NCI-H1694 treated with DMSO at 0.1 percent for 48 hours (cell line): ENCODE measurements around the gene ANKRD22.
"Not testable (repeated sequence)": the region's sequence is repeated elsewhere in the genome, so short reads cannot be mapped to it uniquely, and the experiment has no call there.

Experiments used
- DNase-seq: peaks from one replicate; lab custom pipeline; 2025; lab: John Stamatoyannopoulos, UW

ANKRD22 gene

GRCh38 chr10:88877298-88877697 lies 25.7 kb upstream of the ANKRD22 start:
- no peak for DNase-seq

- DNase-seq = no peak
Observed at GRCh38 chr10:88875081-88875480, 23.4 kb upstream of the ANKRD22 start.

GRCh38 chr10:88874281-88874680 lies 22.6 kb upstream of the ANKRD22 start:
- no peak for DNase-seq

- no peak for DNase-seq
Observed at GRCh38 chr10:88873757-88874156, 22.1 kb upstream of the ANKRD22 start.

- DNase-seq = no peak
Observed at GRCh38 chr10:88870089-88870488, 18.4 kb upstream of the ANKRD22 start.

- no peak for DNase-seq
Observed at GRCh38 chr10:88866454-88866853, 14.8 kb upstream of the ANKRD22 start.

- DNase-seq = peak; percentile 5
Observed at GRCh38 chr10:88865281-88865876, 13.7 kb upstream of the ANKRD22 start.

GRCh38 chr10:88861036-88861435 lies 9.4 kb upstream of the ANKRD22 start:
- DNase-seq = no peak

- DNase-seq = no peak
Observed at GRCh38 chr10:88858491-88858890, 6.8 kb upstream of the ANKRD22 start.

GRCh38 chr10:88857831-88858230 lies 6.2 kb upstream of the ANKRD22 start:
- no peak for DNase-seq

- no peak for DNase-seq
Observed at GRCh38 chr10:88854684-88855083, 3.0 kb upstream of the ANKRD22 start.

- no peak for DNase-seq
Observed at GRCh38 chr10:88853155-88853881, 1.7 kb upstream of the ANKRD22 start.

GRCh38 chr10:88852327-88852726 lies 683 bp upstream of the ANKRD22 start:
- no peak for DNase-seq

- no peak for DNase-seq
Observed at GRCh38 chr10:88850712-88851111, 932 bp downstream of the ANKRD22 start.

- no peak for DNase-seq
Observed at GRCh38 chr10:88849234-88849633, 2.4 kb downstream of the ANKRD22 start.

GRCh38 chr10:88848499-88848898 lies 3.1 kb downstream of the ANKRD22 start:
- no peak for DNase-seq

- no peak for DNase-seq
Observed at GRCh38 chr10:88843171-88843570, 8.5 kb downstream of the ANKRD22 start.

GRCh38 chr10:88841316-88842111 lies 10.1 kb downstream of the ANKRD22 start:
- no peak for DNase-seq

GRCh38 chr10:88840881-88841280 lies 10.8 kb downstream of the ANKRD22 start:
- DNase-seq = no peak

GRCh38 chr10:88840104-88840503 lies 11.5 kb downstream of the ANKRD22 start:
- DNase-seq = no peak

GRCh38 chr10:88838766-88839350 lies 12.8 kb downstream of the ANKRD22 start:
- no peak for DNase-seq

- not testable (repeated sequence) for DNase-seq
Observed at GRCh38 chr10:88837632-88838031, 14.0 kb downstream of the ANKRD22 start.

GRCh38 chr10:88835910-88836221 lies 15.8 kb downstream of the ANKRD22 start:
- no peak for DNase-seq
